Panc1 (cell line): ENCODE measurements around the gene CENPU.

Experiments used
- POLR2AphosphoS5 ChIP-seq: IDR thresholded peaks from 2 replicates; pipeline ENCODE4 v1.6.1; 2012; ENCODE audit warnings: mild to moderate bottlenecking, low read depth, low read length, moderate library complexity
- TCF7L2 ChIP-seq: IDR thresholded peaks from 2 replicates; pipeline ENCODE4 v1.6.1; 2011; ENCODE audit warnings: mild to moderate bottlenecking, low read depth, low read length, inconsistent platforms
- TF ChIP-seq, protein P1 (sequence below): fragments of 450-650 bp; IDR thresholded peaks from 2 replicates; pipeline ENCODE4 v1.5.1; 2017; ENCODE audit warnings: mild to moderate bottlenecking
- TF ChIP-seq, protein P2 (sequence below), 2 experiments: IDR thresholded peaks; 2 replicates each; pipeline ENCODE4 v1.6.1; 2011 to 2012; ENCODE audit warnings: low read depth in 2 of 2, control low read depth in 1 of 2, low read length in 1 of 2, mild to moderate bottlenecking in 1 of 2, moderate library complexity in 1 of 2; ENCODE audit not compliant: insufficient read depth in 1 of 2

DNA sequence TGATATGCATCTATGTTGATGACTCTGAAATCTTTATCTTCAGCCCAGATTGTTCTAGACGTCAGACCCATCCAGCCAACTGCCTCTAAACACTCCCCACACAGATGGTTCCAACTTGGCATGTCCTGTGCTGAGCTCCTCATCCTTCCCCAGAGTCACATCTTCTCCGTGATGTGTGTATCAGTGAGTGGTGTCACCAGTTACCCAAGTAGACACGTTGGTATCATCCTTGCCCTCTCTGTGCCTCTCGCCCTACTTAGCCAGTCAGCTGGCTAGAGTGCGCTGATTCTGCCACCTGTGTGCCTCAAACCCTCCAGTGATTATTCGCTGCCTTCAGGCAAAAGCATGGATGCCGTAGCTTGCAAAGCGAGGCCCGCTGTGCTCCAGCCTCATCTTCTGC, 65.8 kb downstream of the CENPU start:
- TF ChIP-seq TCF7L2 (no peak), POLR2AphosphoS5 (no peak)
- TF ChIP-seq, protein P1, sequence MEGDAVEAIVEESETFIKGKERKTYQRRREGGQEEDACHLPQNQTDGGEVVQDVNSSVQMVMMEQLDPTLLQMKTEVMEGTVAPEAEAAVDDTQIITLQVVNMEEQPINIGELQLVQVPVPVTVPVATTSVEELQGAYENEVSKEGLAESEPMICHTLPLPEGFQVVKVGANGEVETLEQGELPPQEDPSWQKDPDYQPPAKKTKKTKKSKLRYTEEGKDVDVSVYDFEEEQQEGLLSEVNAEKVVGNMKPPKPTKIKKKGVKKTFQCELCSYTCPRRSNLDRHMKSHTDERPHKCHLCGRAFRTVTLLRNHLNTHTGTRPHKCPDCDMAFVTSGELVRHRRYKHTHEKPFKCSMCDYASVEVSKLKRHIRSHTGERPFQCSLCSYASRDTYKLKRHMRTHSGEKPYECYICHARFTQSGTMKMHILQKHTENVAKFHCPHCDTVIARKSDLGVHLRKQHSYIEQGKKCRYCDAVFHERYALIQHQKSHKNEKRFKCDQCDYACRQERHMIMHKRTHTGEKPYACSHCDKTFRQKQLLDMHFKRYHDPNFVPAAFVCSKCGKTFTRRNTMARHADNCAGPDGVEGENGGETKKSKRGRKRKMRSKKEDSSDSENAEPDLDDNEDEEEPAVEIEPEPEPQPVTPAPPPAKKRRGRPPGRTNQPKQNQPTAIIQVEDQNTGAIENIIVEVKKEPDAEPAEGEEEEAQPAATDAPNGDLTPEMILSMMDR = no peak
- TF ChIP-seq, protein P2, sequence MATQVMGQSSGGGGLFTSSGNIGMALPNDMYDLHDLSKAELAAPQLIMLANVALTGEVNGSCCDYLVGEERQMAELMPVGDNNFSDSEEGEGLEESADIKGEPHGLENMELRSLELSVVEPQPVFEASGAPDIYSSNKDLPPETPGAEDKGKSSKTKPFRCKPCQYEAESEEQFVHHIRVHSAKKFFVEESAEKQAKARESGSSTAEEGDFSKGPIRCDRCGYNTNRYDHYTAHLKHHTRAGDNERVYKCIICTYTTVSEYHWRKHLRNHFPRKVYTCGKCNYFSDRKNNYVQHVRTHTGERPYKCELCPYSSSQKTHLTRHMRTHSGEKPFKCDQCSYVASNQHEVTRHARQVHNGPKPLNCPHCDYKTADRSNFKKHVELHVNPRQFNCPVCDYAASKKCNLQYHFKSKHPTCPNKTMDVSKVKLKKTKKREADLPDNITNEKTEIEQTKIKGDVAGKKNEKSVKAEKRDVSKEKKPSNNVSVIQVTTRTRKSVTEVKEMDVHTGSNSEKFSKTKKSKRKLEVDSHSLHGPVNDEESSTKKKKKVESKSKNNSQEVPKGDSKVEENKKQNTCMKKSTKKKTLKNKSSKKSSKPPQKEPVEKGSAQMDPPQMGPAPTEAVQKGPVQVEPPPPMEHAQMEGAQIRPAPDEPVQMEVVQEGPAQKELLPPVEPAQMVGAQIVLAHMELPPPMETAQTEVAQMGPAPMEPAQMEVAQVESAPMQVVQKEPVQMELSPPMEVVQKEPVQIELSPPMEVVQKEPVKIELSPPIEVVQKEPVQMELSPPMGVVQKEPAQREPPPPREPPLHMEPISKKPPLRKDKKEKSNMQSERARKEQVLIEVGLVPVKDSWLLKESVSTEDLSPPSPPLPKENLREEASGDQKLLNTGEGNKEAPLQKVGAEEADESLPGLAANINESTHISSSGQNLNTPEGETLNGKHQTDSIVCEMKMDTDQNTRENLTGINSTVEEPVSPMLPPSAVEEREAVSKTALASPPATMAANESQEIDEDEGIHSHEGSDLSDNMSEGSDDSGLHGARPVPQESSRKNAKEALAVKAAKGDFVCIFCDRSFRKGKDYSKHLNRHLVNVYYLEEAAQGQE (IDR thresholded peaks at IDR 0.05; ENCODE audit: insufficient read depth in 1 of 2, low read depth in 2 of 2, low read length in 1 of 2) = no peak
